ENCODE results near the gene CDC42EP5.
"Not testable (repeated sequence)": the region's sequence is repeated elsewhere in the genome, so short reads cannot be mapped to it uniquely, and the experiment has no call there.

The CDC42EP5 gene

DNA sequence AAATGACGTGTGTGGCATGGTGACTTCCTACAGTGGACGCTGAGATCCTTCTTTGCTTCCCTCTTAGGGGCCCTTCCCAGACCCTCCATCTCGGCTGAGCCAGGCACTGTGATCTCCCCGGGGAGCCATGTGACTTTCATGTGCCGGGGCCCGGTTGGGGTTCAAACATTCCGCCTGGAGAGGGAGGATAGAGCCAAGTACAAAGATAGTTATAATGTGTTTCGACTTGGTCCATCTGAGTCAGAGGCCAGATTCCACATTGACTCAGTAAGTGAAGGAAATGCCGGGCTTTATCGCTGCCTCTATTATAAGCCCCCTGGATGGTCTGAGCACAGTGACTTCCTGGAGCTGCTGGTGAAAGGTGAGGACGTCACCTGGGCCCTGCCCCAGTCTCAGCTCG, 34.7 kb upstream of the CDC42EP5 start:
- TF ChIP-seq, protein P1, sequence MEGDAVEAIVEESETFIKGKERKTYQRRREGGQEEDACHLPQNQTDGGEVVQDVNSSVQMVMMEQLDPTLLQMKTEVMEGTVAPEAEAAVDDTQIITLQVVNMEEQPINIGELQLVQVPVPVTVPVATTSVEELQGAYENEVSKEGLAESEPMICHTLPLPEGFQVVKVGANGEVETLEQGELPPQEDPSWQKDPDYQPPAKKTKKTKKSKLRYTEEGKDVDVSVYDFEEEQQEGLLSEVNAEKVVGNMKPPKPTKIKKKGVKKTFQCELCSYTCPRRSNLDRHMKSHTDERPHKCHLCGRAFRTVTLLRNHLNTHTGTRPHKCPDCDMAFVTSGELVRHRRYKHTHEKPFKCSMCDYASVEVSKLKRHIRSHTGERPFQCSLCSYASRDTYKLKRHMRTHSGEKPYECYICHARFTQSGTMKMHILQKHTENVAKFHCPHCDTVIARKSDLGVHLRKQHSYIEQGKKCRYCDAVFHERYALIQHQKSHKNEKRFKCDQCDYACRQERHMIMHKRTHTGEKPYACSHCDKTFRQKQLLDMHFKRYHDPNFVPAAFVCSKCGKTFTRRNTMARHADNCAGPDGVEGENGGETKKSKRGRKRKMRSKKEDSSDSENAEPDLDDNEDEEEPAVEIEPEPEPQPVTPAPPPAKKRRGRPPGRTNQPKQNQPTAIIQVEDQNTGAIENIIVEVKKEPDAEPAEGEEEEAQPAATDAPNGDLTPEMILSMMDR (conservative IDR thresholded peaks at IDR 0.05): no peak
- H3K27ac ChIP-seq: no peak overlapping the region

GRCh38 chr19:54507038-54507717, 34.1 kb upstream of the CDC42EP5 start:
- not testable (repeated sequence) for H3K27ac ChIP-seq

GRCh38 chr19:54506079-54506478, 33.0 kb upstream of the CDC42EP5 start:
- no peak overlapping the region for H3K27ac ChIP-seq
- TF ChIP-seq, protein P1 (conservative IDR thresholded peaks at IDR 0.05): no peak

DNA sequence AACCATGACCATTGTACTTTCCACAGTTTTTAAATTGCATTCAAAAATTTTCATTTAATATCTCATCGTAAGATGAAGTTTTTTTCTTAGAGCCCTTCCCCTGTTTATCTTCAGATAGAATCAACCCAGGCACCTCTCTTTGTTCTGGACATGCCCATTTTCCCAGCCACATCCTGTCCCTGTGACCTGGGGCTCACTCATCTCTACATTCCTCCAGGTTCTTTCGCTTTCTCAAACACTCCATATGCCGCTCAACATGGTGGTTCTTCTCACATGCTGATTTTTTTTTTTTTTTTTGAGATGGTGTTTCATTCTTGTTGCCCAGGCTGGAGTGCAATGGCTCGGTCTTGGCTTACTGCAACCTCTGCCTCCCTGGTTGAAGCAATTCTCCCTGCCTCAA, 32.4 kb upstream of the CDC42EP5 start:
- not testable (repeated sequence) for H3K27ac ChIP-seq

DNA sequence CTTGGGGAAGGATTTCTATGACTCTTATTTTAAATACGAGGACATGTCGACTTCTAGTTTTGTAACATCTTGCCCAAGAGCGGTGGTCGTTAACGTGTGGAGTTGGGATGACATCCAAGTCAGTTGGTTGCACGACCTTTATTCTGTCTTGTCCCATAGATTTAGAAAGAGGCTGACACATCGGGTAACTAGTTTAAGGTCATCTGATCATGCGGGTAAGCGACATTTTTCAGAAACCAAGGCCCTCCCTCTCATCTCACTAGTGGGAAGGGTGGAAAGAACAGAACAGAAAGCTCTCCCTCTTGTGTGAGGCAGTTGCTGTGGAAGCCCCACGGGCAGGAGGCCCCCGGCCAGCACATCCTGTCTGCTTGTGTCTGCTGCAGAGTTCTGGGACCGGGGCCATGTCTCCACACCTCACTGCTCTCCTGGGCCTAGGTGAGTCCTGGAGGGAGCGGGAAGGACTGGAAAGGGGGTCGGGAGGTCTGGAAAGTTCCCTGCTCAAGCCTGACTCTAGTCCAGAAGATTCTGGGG, 29.5 kb upstream of the CDC42EP5 start, which contains the start of gene LAIR2:
Gene LAIR2, plus strand, starts transcription at position 314 of the 531 bp plus-strand sequence. Its CDS starts 88 bp downstream, at position 402.
- TF ChIP-seq, protein P1 (conservative IDR thresholded peaks at IDR 0.05): no peak
- no peak within 1 kb of the TSS for H3K27ac ChIP-seq

DNA sequence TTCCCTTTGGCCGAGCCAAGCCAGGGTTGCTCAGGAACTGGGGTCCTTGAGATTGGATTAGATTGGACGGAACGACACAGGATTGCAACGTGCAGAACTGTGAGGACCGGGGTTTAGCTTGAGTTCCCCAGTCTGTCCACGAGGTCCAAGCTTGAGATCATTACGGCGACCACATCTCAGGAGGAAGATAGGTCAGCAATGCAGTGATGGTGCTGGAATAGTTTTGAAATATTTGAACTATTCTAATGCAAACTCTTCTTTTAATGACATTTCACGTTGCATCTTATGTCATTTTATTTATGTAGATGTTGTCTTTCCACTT, 25.3 kb upstream of the CDC42EP5 start:
- not testable (repeated sequence) for H3K27ac ChIP-seq

GRCh38 chr19:54497747-54498450, 24.8 kb upstream of the CDC42EP5 start:
- not testable (repeated sequence) for H3K27ac ChIP-seq

GRCh38 chr19:54495284-54495683, 22.2 kb upstream of the CDC42EP5 start:
- not testable (repeated sequence) for H3K27ac ChIP-seq

DNA sequence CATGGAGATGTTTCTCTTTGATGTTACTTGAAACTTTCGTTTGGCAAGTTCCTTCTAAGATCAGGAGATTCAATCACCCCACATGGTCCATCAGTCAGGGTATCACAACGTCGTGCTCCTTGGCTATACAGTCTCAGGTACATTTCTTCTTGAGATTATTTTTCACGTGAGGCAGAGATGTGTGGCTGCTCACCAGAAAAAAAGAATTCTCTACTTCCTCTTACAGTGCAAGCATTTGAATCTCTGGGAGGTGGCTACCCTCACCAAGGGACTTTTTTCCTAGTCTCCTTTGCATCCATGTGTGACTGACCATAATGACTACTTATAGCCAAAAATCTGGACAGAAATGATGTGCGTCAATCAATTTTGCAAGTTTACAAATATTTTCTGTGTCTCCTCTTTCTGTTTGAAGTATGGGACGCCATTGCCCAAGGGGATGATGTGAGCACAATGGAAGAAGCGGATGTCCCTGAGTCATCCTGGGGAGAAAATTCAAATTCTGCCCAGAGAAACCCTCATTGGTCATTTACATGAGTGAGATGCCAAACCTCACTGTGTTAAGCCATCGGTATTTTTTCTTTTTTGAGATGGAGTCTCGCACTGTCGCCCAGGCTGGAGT, 21.0 kb upstream of the CDC42EP5 start:
- no peak overlapping the region for H3K27ac ChIP-seq
- TF ChIP-seq, protein P1 (conservative IDR thresholded peaks at IDR 0.05): no peak

- H3K27ac ChIP-seq: not testable (repeated sequence)
These were observed 20.0 kb upstream of the CDC42EP5 start for GRCh38 chr19:54493056-54493455.

DNA sequence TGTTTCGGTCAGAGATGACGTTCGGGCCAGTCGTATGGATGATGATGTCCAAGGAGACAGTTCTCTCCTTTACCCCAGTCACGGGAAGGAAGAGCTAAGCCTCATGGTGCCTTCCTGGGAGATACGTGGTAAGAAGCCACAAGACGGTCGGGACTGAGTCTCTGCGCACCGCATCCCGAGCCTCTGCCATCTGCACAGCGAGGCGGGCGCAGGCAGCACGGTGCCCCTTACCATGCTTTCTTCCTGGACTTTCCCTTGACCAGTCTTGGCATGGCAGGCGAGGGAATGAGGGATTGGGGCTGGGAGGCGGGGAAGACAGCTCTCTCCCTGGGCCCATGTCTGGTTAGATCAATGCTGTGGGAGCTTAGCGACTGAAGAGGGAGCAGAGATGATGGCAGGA, 19.5 kb upstream of the CDC42EP5 start:
- H3K27ac ChIP-seq: no peak overlapping the region
- TF ChIP-seq, protein P1 (conservative IDR thresholded peaks at IDR 0.05): no peak
